Islet of Langerhans (tissue), 1 donor: ENCODE data around the gene SOCS6.
"Not testable (repeated sequence)": the region's sequence is repeated elsewhere in the genome, so short reads cannot be mapped to it uniquely, and the experiment has no call there.

ENCODE experiments used
- FAIRE-seq: peaks from one replicate; lab custom pipeline; 2011; peaks lifted over from hg19 to GRCh38; lab: Jason Lieb, UNC

Gene SOCS6

DNA sequence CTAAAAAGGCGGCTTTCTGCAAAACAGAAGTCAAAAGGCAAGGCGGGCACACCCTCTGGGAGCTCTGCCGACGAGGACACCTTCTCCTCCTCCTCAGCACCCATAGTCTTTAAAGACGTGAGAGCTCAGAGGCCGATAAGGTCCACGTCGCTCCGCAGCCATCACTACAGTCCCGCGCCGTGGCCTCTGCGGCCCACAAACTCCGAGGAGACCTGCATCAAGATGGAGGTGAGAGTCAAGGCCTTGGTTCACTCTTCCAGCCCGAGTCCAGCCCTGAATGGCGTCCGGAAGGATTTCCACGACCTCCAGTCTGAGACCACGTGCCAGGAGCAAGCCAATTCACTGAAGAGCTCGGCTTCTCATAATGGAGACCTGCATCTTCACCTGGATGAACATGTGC lies 36.1 kb downstream of the SOCS6 start:
- no peak for FAIRE-seq

DNA sequence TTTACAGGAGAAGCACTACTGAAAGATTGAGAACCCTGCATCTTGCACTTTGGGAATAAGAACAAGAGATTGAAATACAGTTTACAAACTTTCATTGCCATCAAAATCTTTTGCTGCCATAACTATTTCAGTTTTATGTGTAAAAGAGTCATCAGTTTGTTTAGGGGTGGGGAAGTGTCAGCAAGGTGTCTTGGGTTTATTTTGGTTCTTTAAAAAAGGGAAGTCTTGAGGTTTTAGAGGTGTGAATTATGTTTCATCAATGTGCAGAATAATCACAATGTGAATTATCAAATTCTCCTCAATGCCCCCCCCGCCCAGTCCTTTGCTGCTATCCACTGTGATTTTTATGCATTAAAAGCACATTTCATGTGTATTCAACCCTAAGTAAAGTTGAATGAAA lies 37.4 kb downstream of the SOCS6 start:
- peak; percentile 81 for FAIRE-seq

DNA sequence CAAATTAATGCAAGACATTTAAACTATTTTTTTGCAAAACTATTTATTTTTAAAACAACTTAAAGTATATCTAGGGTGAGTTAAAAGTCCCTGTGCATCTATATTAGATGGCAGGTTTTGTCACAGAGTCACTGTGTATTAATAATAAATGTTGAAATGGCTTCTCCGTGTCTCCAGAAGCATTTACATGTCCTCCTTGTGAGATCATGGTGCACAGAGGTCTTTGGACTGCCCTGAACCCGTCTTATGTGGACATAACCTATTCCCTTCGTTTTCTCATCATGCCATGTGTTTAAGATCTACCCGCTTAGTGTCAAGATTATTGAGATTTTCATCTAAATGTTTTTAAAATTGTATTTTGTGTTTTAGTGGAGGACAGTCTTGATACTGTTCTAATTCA lies 39.3 kb downstream of the SOCS6 start:
- FAIRE-seq = no peak

DNA sequence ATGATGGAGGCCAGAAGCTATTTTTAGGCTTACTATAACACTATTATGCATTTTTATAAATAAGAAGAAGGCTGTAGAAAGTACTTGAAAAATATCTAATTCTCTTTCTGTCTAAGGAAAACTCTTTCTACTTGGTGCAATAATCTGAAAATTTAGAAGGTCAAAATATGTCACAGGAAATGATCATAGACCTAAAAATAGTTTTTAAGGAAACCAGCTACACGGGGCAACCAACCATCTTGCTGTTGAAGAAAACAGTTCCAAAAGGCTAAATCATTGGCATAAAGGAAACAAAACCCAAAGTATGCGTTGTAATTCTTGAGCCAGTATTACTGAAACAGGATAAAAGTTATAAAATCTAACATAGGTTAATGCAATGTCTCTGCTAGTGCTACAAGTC lies 40.2 kb downstream of the SOCS6 start:
- FAIRE-seq = no peak

DNA sequence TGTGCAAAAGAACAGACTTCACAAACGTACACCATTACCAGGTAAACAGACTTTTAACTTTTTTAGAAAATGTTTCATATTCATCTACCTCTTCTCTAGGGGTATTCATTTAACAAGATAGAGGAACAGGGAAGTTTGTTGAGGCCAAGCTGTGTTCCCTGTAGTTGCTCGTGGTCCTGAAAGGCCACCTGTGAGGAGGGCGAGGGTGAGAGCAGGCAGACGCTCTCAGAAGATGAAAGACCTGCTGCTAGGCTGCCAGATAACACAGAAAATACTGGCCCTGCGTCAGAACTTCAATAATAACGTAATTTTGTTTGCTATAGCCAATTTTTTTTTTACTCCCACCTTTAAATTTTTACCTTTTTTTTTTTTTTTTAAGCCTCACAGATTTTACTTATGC lies 42.0 kb downstream of the SOCS6 start:
- FAIRE-seq = no peak

DNA sequence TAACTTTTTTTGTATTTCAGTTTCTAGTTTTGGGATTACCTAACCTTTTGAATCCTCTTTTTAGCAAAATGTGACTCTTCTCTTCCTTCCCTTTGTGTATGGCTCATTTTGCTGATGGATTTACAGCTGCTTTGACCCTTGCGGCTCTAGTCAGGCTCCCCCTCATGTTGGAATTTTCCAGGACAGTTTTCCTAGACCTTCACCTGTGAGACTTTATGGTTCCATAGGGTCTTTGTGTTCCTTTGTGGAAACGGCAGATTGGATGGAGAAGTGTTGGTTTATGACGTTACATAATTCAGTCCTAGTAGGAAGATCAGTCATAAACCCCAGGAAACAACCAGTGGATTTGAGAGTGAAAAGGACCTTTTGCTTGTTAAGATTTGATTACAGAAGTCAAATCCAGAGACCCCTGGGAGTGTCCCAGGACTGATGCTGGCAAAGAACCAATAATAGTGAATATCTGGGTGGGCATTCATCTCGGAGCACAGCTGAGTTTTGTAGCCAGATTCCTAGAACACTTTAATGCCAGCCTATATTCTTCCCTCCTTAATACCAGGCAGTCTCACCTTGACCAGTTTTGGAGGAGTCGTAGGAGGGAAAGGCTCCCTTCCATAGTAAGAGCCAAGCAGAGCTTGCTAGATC lies 42.7 kb downstream of the SOCS6 start:
- no peak for FAIRE-seq

DNA sequence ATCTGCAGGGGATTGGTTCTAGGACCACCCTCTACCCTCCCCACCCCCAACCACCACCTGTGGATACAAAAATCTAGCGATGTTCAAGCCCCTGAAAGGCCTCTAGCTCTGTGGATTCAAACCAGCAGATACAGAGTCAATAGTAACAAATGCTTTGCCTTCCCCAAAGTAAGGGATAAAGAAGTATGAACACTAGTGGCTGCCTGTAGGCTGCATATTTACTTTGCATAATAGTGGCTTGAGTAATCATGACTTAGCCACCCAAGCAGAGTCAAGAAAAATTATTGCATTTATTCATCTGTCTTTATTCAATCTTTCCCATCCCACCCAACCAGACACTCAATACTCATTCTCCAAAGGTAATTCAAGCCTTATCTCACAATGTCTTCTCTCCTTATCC lies 43.8 kb downstream of the SOCS6 start:
- no peak for FAIRE-seq

DNA sequence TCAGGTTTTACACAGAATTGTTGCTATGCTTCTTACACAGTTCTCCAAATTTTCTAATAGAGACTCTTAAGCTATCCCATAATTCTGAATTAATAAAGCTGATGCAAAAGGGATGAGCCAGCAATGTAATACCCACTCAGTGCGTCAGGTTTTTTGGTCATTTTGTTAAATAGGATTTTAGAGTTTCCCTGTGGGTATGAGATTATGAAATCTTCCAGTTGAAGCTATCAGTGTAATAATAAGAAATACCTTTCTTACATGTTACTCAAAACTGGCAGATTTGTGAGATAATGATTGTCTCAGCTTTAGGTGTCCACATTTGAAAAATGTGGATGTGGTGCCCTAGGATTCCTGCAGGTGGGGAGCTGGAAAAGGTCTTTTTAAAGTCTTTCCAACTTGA lies 44.5 kb downstream of the SOCS6 start:
- FAIRE-seq = peak; percentile 27

DNA sequence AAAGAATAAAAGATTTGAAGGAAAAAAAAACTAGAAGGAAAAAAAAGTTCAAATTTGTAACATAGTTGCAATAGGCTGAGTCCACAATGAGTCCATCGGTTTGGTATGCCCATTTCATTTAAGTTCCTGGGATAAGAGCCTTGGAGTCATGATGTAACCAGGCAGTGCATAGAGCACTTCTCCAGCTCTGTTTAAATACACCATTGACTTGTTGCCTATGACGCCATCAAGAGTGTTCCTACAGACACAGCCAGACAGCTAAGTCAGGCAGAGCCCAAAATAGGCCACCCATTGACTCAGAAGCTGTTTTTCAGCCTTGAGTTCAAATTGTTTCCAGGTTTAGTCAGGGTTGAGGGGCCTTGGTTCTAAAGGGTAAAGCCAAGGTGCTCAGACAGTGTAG lies 44.9 kb downstream of the SOCS6 start:
- FAIRE-seq = no peak

DNA sequence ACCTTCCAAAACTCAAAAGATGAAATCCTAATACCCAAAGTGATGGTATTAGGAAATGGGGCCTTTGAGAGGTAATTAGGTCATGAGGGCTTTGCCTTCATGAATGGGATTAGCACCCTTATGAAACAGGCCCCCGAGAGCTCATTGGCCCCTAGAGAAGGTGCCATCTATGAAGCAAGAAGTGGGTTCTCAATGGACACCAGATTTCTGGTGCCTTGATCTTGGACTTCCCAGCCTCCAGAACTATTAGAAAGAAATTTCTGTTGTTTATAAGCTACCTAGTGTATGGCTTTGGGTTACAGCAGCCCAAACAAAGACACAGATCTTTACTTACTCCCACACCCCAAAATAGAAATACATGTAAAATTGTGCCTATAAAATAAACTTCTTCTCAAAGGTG lies 45.4 kb downstream of the SOCS6 start:
- FAIRE-seq = no peak

DNA sequence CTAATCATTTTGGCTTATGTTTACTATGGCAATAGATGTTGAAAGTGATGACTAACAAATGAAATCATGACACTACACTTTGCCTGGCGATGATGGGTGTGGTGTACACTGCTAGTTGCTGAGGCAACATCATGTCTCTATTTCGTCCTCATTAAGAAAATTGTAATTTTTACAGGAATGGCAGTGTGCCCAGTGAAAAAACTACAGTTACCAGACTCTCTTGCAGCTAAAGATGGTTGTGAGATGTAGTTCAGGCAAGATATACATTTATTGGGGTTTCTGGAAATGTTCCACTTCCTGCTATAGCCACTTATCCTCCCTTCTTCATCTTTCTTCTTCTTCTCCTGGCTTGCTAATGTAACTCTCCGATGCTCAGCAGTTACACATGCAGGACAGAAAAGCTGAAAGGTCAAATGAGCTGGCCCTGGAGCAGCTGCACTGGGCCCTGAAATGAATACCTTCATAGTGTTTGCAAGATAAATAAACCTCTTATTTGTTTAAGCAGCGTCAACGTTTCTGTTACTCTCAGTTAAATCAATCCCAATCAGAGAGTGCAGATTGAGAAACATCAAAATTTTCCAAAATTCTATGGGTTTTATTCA lies 46.0 kb downstream of the SOCS6 start:
- no peak for FAIRE-seq

DNA sequence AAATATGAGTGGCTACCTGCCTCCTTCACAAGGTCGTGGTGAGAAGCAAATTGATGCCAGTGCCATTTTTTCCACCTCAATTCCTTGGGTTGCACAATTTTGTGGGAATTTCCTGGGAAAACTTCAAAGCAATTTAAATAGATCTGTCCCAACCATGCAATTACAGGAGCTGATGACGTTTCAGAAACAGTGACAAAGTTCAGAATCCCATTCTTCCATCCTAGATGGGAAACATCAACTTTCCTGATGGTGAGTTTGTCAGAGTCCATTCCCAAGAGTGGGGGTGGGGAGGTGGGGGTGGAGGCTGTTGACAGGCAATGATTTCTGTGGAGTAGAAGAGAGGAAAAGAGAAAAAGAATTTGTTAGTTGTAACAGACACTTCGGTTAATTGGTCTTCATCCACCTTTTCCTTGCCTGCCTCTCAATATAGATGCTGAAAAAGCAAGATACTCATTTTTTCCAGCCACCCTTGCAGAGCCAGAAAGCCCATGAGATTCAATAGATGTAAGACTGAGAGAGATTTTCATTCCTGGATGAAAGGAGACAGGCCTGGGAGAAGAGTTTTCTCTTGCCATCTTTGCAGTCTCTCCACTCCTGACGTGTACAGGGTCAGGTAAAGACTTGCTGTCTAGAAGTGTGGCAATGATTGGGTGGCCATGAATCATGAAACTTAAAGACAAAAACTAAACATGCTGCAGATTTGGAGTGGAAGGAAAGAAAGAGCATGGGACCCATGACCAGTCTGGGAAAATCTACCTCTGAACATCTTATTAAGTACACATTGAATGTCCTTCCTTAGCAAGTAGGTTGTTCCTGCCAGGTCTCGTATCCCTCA lies 47.3 kb downstream of the SOCS6 start:
- FAIRE-seq = no peak

DNA sequence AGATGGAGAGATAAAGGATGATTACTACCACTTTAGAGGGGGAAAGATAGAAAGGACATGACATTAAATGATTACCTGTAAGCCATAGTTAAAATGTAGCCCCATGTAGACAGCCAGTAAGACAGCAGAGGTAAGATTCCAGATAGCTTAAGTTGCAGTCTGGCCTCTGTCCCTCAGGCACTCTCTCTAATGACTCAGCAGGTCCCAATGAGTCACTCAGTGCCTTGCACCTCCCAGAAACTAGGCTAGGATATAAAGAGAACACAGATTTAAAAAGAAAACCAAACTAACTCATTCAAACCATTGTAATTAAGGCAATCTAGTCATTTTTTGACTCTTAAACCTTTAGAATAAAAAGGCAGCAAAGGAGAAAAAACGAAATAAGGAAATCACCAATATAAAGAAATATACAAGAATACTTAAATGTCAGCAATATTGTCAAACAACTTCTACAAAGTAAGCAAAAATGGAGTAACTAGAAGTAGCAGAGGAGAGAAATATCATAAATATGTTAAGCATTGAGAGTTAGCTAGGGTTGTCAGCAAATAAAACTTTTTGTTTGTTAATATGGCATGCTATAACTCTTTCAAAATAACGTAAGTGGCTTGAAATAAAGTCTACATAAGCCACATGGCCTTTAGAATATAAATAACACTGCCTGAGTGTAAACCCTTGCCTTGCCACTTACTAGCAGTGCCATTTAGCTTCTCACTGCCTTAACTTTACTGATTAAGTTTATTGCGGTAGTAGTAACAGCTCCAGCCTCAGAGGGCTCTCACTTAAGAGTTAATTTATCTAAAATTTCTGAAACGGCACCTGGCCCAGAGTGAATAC lies 48.5 kb downstream of the SOCS6 start:
- FAIRE-seq = peak; percentile 76

DNA sequence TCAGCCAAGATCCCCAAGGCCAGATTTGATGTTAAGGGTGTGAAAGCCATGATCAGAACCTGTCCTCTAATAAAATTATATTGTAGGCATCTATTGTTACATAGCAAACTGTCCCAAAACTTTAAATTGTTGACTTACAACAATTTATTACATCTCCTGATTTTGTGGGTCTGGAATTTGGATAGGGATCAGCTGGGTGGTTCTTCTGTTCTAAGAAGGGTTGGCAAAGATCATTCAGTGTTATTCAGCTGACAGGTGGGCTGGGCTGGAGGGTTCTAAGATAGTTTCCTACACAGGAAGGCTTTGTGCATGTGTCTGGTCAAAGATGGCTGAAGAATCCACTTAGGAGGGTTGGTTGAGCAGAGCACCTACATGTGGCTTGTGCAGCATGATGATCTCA lies 50.0 kb downstream of the SOCS6 start:
- no peak for FAIRE-seq

DNA sequence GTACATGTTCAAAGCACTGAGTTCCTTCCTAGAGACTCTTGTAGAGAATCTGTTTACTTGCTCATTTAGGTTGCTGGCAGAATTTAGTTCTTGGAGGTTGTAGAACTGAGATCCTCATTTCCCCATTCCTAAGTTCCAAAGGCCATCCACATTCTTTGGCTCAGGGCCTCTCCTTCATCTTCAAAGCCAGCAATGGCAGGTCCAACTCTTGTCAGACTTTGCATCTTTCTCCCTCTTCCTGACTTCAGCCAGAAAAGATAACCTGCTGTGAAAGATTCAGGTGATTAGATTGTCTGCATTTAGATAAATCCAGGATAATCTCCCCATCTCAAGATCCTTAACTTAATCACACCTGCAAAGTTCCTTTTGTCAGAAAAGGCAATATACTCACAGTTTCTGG lies 51.1 kb downstream of the SOCS6 start:
- FAIRE-seq = no peak

DNA sequence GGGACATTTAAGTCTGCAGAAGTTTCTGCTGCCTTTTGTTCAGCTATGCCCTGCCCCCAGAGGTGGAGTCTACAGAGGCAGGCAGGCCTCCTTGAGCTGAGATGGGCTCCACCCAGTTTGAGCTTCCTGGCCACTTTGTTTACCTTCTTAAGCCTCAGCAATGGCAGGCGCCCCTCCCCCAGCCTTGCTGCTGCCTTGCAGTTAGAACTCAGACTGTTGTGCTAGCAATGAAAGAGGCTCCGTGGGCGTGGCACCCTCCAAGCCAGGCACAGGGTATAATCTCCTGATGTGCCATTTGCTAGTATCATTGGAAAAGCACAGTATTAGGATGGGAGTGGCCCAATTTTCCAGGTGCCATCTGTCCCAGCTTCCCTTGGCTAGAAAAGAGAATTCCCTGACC lies 59.6 kb downstream of the SOCS6 start:
- FAIRE-seq = not testable (repeated sequence)

DNA sequence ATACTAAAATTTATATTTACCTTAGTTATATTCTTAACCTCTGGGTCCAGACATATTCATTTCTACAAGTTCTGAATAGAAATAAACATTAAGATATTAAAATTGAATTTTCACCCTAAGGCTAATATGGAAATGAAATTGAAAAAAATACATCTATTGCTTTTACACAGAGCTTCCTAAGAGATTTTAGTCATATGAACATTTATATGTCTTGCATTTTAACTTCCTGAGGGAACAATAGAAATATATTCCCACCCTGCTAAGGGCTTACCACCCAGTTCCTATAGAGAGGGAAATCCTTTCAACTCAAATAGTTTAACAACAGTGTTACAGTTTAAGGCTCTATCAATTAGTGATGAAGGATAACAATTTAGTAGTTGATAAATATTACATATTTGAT lies 60.5 kb downstream of the SOCS6 start:
- FAIRE-seq = peak; percentile 62

DNA sequence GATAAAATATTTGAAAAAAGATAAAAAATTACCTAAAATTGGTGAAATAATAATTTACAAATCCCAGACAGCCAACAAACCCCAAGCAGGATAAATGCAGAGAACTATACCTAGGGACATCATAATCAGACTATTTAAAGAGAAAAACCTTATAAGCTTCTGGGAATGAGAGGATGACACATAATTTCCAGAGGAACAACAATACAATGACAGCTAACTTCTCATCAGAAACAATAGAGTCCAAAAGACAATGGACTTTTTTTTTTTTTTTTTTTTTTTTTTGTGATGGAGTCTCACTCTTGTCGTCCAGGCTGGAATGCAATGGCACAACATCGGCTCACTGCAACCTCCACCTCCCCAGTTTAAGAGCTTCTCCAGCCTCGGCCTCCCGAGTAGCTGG lies 65.2 kb downstream of the SOCS6 start:
- no peak for FAIRE-seq

DNA sequence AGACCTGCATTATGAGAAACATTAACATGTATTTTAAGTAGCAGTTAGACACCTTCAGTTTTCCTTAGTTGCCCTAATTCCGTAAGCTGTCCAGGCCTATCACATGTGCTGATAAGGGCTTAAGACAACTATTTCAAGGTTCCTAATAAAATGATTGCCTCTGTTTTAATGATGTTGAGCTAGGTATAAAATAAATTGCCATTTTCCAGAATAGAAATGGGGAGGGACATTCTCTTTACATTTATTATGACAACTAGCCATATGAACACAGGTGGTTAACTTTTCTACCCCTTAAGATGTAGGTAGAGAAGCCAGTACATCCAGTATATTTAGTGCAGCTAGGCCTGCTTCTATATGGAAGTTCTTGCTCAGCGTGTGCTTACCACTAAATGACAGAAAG lies 65.9 kb downstream of the SOCS6 start:
- FAIRE-seq = no peak

DNA sequence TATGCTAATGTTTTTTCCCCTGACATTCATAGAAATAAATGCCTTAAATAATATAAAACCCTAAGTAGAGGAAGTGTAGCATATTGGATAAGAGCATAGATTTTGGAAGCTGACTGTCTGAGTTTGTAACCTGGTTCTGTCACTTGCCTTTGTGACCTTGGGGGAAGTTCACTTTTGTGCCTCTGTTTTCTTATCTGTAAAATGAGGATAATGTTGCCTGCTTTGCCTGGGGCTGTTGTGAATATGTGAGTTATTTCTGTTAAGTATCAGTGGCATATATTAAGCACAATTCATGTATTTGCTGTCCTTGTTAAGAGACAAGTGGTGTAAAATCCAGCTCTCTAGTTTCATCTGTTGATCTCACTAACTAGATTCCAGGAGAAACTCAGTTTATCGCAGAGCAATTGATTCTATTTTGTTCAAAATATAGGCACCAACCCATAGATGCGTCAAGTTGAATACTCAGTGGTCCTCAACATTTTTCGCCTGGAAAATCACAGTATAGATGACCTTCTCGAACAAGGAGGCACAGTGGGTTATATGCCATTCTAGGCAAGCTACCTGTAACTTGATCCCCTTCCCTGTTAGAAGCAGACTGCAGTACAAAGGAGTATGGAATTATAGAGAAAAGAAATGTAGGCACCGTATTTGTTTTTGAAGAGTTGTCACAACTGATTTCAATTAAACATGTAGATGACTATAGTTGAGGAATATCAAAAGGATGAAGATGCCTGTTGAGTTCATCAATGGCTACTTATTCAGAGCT lies 67.0 kb downstream of the SOCS6 start:
- no peak for FAIRE-seq

DNA sequence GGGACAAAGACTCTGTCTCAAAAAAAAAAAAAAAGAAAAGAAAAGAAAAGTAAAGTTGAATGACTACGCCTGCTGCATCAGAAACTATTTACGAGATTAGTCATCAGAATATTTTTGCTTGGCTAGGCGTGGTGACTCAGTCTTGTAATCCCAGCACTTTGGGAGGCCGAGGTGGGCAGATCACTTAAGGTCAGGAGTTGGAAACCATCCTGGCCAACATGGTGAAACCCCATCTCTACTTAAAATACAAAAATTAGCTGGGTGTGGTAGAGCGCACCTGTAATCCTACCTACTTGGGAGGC lies 69.2 kb downstream of the SOCS6 start:
- FAIRE-seq = not testable (repeated sequence)

DNA sequence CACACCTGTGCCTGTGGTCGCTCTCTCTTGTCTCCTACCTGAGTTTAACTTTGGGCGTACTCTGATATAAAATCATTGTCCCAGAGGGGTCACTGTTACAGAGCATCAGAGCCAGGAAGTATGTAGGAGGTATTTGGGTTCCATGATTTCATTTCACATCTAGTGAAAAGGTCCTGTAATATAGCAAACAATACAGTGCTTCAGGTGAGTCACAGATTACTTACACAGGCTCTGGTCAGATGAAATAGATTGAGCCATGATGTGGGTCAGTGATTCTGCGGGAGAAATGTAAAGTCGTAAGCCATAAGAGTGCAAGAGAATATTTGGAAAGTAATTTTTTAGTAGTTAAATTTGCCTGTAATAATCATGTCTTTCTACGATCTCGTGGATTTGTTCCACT lies 70.2 kb downstream of the SOCS6 start:
- FAIRE-seq = no peak
